GM10266 (cell line): ENCODE data around the gene FOXL3.

Experiments used
- DNase-seq: peaks from one replicate; pipeline ENCODE4 v3.0.0; 2012; ENCODE audit errors: extremely low spot score
- CTCF ChIP-seq: IDR thresholded peaks from 2 replicates; pipeline ENCODE4 v1.5.1; 2012; ENCODE audit warnings: mild to moderate bottlenecking, low read depth; ENCODE audit not compliant: control insufficient read depth, insufficient read depth; ENCODE audit errors: missing control alignments

FOXL3 gene

DNA sequence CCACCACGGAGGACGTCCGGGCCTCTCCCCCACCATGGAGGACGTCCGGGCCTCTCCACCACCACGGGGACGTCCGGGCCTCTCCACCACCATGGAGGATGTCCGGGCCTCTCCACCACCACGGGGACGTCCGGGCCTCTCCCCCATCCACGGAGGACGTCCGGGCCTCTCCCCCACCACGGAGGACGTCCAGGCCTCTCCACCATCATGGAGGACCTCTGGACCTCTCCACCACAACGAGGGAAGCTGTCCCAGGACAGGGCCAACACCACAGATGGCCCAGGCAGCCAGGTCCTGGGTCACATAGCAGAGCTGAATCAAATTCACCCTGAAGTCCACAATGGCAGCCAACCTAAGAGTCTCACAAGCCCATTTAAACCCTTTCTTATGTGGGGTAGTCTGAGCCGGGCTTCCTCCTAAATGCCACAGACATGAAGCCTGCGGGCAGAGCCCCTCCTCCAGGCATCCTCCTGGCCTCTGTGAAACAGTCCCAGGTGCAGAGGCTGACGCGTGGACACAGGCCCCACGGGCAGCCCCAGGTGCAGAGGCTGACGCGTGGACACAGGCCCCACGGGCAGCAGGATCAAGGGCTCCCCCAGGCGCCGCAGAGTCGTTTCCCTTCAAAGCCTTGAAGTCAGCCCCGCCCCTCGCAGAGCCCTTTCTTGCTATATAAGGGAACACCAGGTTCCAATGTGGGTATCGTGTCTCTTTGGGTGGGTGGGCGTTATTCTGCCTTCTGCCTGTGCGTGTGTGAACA, 47.0 kb downstream of the FOXL3 start:
- TF ChIP-seq CTCF: no peak
- DNase-seq: no peak

GRCh38 chr7:337567-337951, 47.6 kb downstream of the FOXL3 start:
- no peak for TF ChIP-seq CTCF
- DNase-seq: no peak

GRCh38 chr7:338295-339061, 48.5 kb downstream of the FOXL3 start:
- no peak for DNase-seq
- TF ChIP-seq CTCF: no peak

DNA sequence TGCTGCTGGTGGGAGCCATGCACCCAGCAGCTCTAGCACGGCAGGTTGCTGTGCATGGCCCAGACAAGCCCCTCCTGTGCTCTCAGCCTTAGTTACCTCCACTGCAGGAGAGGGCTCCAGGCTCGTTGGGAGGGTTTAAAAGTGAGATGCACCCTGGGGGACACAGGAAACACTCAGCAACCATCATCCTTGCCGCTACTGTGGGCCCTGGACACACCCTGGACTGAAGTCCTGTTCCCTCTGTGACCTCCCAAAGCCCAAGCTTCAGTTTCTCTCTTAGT, 49.0 kb downstream of the FOXL3 start:
- no peak for TF ChIP-seq CTCF
- DNase-seq: no peak

GRCh38 chr7:339696-340095, 49.7 kb downstream of the FOXL3 start:
- no peak for DNase-seq
- TF ChIP-seq CTCF: no peak

GRCh38 chr7:340200-340937, 50.4 kb downstream of the FOXL3 start:
- no peak for DNase-seq
- TF ChIP-seq CTCF: no peak
